HUES6 (cell line): ENCODE data around the gene COL6A2.
"Not testable (repeated sequence)": the region's sequence is repeated elsewhere in the genome, so short reads cannot be mapped to it uniquely, and the experiment has no call there.

Experiments used
- H3K27ac ChIP-seq: 2 replicates; pipeline ENCODE4 v1.7.0; 2013; ENCODE audit warnings: low read depth, mild to moderate bottlenecking, low read length, inconsistent platforms
- H3K27me3 ChIP-seq: 2 replicates; pipeline ENCODE4 v1.6.1; 2013; ENCODE audit warnings: low read length; ENCODE audit not compliant: control insufficient read depth, insufficient read depth
- H3K36me3 ChIP-seq: 2 replicates; pipeline ENCODE4 v1.6.1; 2013; ENCODE audit warnings: low read length; ENCODE audit not compliant: control insufficient read depth, insufficient read depth
- H3K4me1 ChIP-seq: 2 replicates; pipeline ENCODE4 v1.6.1; 2013; ENCODE audit warnings: low read length; ENCODE audit not compliant: control insufficient read depth, insufficient read depth
- H3K4me3 ChIP-seq: 2 replicates; pipeline ENCODE4 v1.5.1; 2013; ENCODE audit warnings: low read depth, low read length
- H3K9ac ChIP-seq: one replicate; pipeline ENCODE4 v1.6.1; 2013; ENCODE audit warnings: mild to moderate bottlenecking, low read length
- H3K9me3 ChIP-seq: 2 replicates; pipeline ENCODE4 v1.6.1; 2013; ENCODE audit warnings: low read depth, low read length; ENCODE audit not compliant: control insufficient read depth, insufficient read depth

The COL6A2 gene

GRCh38 chr21:46145159-46145839 is 47.4 kb downstream of the COL6A2 start:
- Histone ChIP-seq H3K27me3 (peaks cover 2% of the 10 kb centered on the region; the same call in 1 of the 2 replicates), H3K4me1 (peaks cover 4% of the 10 kb centered on the region; the same call in 1 of the 2 replicates), H3K9ac (no peak overlapping the region), H3K4me3 (no peak overlapping the region), H3K27ac (no peak overlapping the region), H3K9me3 (peaks cover 4% of the 10 kb centered on the region; the same call in 1 of the 2 replicates), H3K36me3 (no peaks in the 10 kb centered on the region)

GRCh38 chr21:46145840-46146691 is 48.2 kb downstream of the COL6A2 start:
- H3K9ac ChIP-seq: no peak overlapping the region
- no peak overlapping the region for H3K27ac ChIP-seq
- no peaks in the 10 kb centered on the region for H3K36me3 ChIP-seq
- H3K9me3 ChIP-seq: peaks cover 4% of the 10 kb centered on the region; the same call in 1 of the 2 replicates
- no peak overlapping the region for H3K4me3 ChIP-seq
- H3K27me3 ChIP-seq: no peaks in the 10 kb centered on the region; the same call in 1 of the 2 replicates
- H3K4me1 ChIP-seq: peaks cover 4% of the 10 kb centered on the region; the same call in 1 of the 2 replicates

DNA sequence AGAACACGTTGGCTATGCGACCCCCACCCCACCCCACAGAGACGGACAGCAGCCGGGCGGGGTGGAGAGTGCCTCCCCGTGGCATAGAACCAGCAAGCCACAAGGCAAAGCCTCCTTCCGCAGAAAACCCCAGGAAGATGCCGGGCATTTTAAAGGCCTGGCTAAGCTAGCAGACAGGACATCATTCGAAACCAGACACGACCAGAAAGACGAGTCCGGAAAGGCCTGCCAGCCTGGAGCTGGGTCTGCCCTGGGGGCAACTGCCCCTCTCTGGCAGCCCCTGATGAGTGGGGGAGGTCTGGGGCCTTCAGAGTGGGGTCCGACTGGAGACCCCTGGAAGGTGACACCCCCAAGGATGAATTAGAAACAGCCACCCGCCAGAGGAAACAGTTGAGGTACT is 48.9 kb downstream of the COL6A2 start:
- Histone ChIP-seq H3K9ac (no peak overlapping the region), H3K4me1 (peaks cover 4% of the 10 kb centered on the region; the same call in 1 of the 2 replicates), H3K4me3 (no peak overlapping the region), H3K36me3 (no peaks in the 10 kb centered on the region), H3K27me3 (no peaks in the 10 kb centered on the region), H3K9me3 (peaks cover 4% of the 10 kb centered on the region; the same call in 1 of the 2 replicates), H3K27ac (no peak overlapping the region)

DNA sequence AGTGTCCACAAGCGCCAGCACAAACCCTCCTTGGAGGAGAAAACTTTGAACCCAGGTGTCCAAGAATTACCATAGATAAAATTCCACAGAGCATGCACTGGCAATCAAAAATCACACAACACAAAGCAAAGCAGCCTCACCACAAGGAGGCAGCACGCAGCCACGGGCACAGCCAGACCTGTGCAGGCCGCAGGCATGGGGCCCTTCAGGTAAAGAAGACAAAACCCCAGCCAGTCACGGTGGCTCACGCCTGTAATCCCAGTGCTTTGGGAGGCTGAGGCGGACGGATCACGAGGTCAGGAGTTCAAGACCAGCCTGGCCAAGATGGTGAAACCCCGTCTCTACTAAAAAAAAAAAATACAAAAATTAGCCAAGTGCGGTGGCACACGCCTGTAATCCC is 49.5 kb downstream of the COL6A2 start:
- H3K27me3 ChIP-seq, H3K9ac ChIP-seq, H3K4me3 ChIP-seq, H3K4me1 ChIP-seq, H3K36me3 ChIP-seq, H3K27ac ChIP-seq, H3K9me3 ChIP-seq: not testable (repeated sequence)

- Histone ChIP-seq H3K9me3 (no peaks in the 10 kb centered on the region), H3K4me1 (peaks cover 12% of the 10 kb centered on the region), H3K36me3 (no peaks in the 10 kb centered on the region), H3K27me3 (no peaks in the 10 kb centered on the region), H3K27ac (no peak overlapping the region), H3K9ac (no peak overlapping the region), H3K4me3 (no peak overlapping the region)
Measured at GRCh38 chr21:46148106-46148505, 50.2 kb downstream of the COL6A2 start.

DNA sequence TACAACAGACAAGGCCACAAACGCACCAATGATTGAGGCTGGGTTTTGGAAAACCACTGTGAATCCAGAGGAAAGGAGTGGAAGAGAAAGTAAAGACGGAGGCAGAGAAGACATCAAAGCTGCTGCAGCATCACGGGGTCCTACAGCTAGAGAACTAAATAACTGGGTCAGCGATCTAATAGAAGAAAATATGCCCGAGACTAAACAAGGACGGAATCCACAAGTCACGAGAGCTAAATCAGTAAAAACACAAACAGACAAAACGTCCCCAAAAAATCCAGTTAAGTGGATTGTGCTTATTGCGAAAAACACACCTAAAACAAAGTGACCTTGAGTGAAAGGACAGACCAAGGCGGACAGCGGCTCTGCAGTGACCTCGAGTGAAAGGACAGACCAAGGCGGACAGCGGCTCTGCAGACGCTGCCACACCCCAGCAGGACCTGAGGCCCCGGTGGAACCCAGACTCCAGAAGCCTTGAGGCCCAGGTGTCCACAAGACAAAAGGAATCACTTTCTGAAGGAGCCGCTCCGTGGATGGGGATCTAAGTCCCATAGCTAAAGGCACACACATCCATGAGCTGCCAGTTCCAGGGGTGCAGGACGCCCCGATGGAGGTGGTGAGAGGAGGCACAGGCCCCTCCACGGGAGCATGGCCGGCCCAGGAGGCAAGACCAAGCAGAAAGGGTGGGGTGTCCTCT is 51.4 kb downstream of the COL6A2 start:
- Histone ChIP-seq H3K9me3 (no peaks in the 10 kb centered on the region), H3K9ac (no peak overlapping the region), H3K4me1 (peaks cover 14% of the 10 kb centered on the region), H3K36me3 (no peaks in the 10 kb centered on the region), H3K27ac (no peak overlapping the region), H3K4me3 (no peak overlapping the region), H3K27me3 (no peaks in the 10 kb centered on the region)

DNA sequence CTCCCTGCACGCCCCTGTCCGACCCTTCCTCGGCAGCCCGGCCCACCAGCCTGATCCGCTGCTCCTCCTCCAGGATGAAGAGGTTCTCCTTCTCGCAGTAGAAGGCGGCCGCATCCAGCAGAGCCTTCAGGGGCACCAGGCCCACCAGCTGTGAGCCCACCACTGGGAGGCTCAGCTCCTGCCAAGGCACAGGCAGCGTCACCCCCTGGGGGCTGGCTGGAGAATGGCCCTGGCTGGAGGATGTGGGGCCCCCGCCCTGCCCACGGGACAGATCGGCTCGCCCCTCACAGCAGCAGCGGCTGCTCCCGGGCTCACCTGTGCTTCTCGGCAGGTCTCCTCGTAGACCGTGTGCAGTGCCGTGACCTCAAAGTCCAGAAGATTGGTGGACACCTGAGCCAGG is 52.2 kb downstream of the COL6A2 start:
- no peaks in the 10 kb centered on the region for H3K36me3 ChIP-seq
- no peaks in the 10 kb centered on the region for H3K9me3 ChIP-seq
- H3K27me3 ChIP-seq: no peaks in the 10 kb centered on the region
- no peak overlapping the region for H3K27ac ChIP-seq
- no peak overlapping the region for H3K9ac ChIP-seq
- H3K4me1 ChIP-seq: peaks cover 14% of the 10 kb centered on the region
- H3K4me3 ChIP-seq: no peak overlapping the region

DNA sequence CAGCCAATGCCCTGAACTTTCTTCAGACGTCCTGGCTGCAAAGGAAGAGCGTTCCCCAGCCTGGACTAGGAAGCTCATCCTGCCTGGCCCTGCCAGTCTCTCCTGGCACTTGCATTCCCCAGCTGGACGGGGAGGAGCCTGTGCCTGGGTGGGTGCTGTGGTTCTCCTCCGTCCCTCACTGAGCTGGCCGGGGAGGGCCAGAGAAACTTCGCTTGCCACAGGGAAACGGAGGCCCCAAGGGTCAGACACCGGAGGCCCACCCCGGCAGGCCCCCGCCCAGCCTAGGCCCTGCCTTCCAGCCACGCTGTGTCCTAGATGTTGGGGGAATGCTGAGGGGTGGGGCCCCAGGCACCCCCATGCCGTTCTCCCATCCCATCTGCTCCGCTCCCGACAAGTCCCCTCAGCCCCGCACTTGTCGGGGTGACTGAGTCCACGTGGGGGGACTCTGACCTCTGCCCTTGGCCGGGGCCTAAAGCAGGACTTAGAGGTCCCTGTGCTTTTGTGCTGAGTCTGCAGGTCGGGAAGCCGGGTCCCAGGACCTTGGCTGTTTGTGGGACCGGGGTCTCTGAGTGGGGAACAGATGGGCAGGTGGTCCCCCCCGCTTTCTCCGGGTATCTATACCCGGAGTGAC is 52.7 kb downstream of the COL6A2 start:
- Histone ChIP-seq H3K4me3 (no peak overlapping the region), H3K27me3 (no peaks in the 10 kb centered on the region), H3K27ac (no peak overlapping the region), H3K36me3 (no peaks in the 10 kb centered on the region), H3K9ac (no peak overlapping the region), H3K4me1 (peaks cover 14% of the 10 kb centered on the region), H3K9me3 (no peaks in the 10 kb centered on the region)

DNA sequence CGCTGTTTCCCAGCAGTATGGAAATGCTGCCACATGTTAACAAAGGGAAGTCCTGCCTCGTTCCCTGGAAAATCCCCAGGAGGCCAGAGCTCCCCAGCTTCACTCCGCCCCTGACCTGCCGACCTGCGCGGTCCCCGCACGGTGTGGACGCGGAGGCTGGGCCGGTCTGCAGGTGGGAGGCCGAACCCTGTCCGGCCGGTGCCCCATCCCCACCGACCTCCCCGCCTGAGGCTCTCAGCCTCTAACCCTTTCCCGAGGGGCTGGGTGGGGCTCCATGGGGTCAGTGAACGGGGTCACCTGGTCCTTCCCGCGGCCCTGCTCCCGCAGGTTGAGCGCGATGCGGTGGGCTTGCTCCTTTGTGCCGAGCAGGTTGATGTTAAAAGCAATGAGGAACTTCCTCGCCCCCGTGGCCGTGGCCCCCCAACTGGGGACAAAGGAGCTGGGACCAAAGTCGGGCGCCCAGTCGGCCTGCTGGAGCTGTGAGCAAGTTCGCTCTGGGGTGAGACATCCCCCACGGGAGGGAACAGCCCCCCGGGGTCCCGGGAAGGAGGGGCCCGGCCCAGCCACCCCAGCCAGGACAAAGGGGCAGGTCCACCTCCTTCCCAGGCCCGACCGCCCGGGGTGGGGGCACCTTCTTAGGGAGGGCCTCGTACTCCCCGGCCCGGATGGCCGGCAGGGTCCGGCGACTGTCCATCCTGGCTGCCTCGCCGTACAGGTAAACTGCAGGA is 53.5 kb downstream of the COL6A2 start:
- Histone ChIP-seq H3K9ac (no peak overlapping the region), H3K27ac (no peak overlapping the region), H3K4me3 (no peak overlapping the region), H3K36me3 (peaks cover 4% of the 10 kb centered on the region; the same call in 1 of the 2 replicates), H3K4me1 (peaks cover 14% of the 10 kb centered on the region), H3K9me3 (no peaks in the 10 kb centered on the region), H3K27me3 (no peaks in the 10 kb centered on the region)
